GM20000 (cell line): ENCODE results near the gene EFCAB12.

Experiments used
- DNase-seq: peaks from one replicate; pipeline ENCODE4 v3.0.0; 2012; ENCODE audit warnings: low spot score
- CTCF ChIP-seq: IDR thresholded peaks from 2 replicates; pipeline ENCODE4 v1.5.1; 2012; ENCODE audit warnings: mild to moderate bottlenecking, control low read depth; ENCODE audit errors: extremely low read depth, missing control alignments

The EFCAB12 gene

GRCh38 chr3:129379582-129380358, 48.7 kb downstream of the EFCAB12 start:
- DNase-seq = no peak
- no peak for TF ChIP-seq CTCF

- DNase-seq = no peak
These were observed 49.5 kb downstream of the EFCAB12 start for GRCh38 chr3:129378949-129379348.

GRCh38 chr3:129377615-129378014, 50.8 kb downstream of the EFCAB12 start:
- TF ChIP-seq CTCF = no peak

More at GRCh38 chr3:129378949-129379348, 49.5 kb downstream of the EFCAB12 start:
- TF ChIP-seq CTCF = no peak

GRCh38 chr3:129375099-129375498, 53.3 kb downstream of the EFCAB12 start:
- TF ChIP-seq CTCF = no peak
- DNase-seq = no peak

More at GRCh38 chr3:129377615-129378014, 50.8 kb downstream of the EFCAB12 start:
- DNase-seq = no peak

- DNase-seq = no peak
- TF ChIP-seq CTCF = no peak
These were observed 57.2 kb downstream of the EFCAB12 start for GRCh38 chr3:129371041-129371826.

- no peak for TF ChIP-seq CTCF
- no peak for DNase-seq
These were observed 58.0 kb downstream of the EFCAB12 start for GRCh38 chr3:129370248-129370964.
